ENCODE data around the gene SPATA1.

DNA sequence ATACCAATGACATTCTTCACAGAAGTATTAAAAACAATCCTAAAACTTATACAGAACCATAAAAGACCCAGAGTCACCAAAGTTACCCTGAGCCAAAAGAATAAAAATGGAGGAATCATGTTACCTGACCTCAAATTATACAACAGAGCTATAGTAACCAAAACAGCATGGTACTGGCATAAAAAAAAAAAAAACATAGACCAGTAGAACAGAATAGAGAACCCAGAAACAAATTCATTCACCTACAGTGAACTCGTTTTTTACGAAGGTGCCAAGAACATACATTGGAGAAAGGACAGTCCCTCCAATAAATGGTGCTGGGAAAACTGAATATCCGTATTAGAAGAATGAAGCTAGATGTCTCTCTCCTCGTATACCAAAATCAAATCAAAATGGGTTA is 2.8 kb downstream of the SPATA1 start:
- TF ChIP-seq CTCF (conservative IDR thresholded peaks at IDR 0.05; ENCODE audit: low read length) (no peak), EZH2phosphoT487 (IDR thresholded peaks at IDR 0.05; ENCODE audit: borderline replicate concordance, low read depth, low read length) (no peak)

Measured in OCI-LY7 (cell line).